Gastroesophageal sphincter (tissue), 4 donors: Measurements from ENCODE around the gene ATP6V1D. TPM values are rescaled to one million over a fixed set of nuclear protein-coding genes. Genes with fewer than 3 reads are reported as not detected.

Source experiments
- ATAC-seq: fragments of 150-250 bp; one replicate; pipeline ENCODE4 v1.9.1; 2016; ENCODE audit warnings: mild to moderate bottlenecking, moderate library complexity
- H3K27ac ChIP-seq, 4 donors: fragments of 200-600 bp; sonication (generic) in 3 of 4; 1 replicate in 3 of 4; 2 replicates in 1 of 4; pipeline ENCODE4 v1.5.1; 2016 to 2019
- H3K27me3 ChIP-seq: fragments of 200-600 bp; sonication (generic); one replicate; pipeline ENCODE4 v1.5.1; 2019
- H3K36me3 ChIP-seq, 2 donors: fragments of 200-600 bp; sonication (generic); one replicate each; pipeline ENCODE4 v1.5.1; 2019; ENCODE audit warnings: control low read depth in 1 of 2
- H3K4me1 ChIP-seq, 3 donors: fragments of 200-600 bp; sonication (generic); 1 replicate in 2 of 3; 2 replicates in 1 of 3; pipeline ENCODE4 v1.5.1; 2016 to 2019; ENCODE audit warnings: control low read depth in 2 of 3
- H3K4me3 ChIP-seq, 2 donors: fragments of 200-600 bp; sonication (generic); one replicate each; pipeline ENCODE4 v1.5.1; 2019; ENCODE audit warnings: mild to moderate bottlenecking in 1 of 2, moderate library complexity in 1 of 2
- H3K9me3 ChIP-seq, 3 donors: fragments of 200-600 bp; sonication (generic); one replicate each; pipeline ENCODE4 v1.5.1; 2017 to 2019; ENCODE audit warnings: control low read depth in 2 of 3
- CTCF ChIP-seq, 4 experiments: fragments of 200-600 bp in 2 of 4; fragments of 450-650 bp in 2 of 4; sonication (generic) in 1 of 4; IDR thresholded peaks; one replicate each; pipeline ENCODE4 v1.5.1; 2017 to 2019; ENCODE audit warnings: antibody characterized with exemption in 4 of 4, mild to moderate bottlenecking in 2 of 4, moderate library complexity in 2 of 4
- EP300 ChIP-seq: sonication (generic); formaldehyde crosslinking; IDR thresholded peaks from one replicate; pipeline ENCODE4 v1.6.1; 2017; ENCODE audit warnings: antibody characterized with exemption, mild to moderate bottlenecking
- POLR2A ChIP-seq, 2 donors: fragments of 450-650 bp; IDR thresholded peaks; one replicate each; pipeline ENCODE4 v1.6.1; 2017; ENCODE audit warnings: antibody characterized with exemption in 2 of 2, mild to moderate bottlenecking in 2 of 2, moderate library complexity in 1 of 2
- POLR2AphosphoS5 ChIP-seq: sonication (generic); formaldehyde crosslinking; IDR thresholded peaks from one replicate; pipeline ENCODE4 v1.6.1; 2017; ENCODE audit warnings: antibody characterized with exemption
- WGBS, 2 donors: methylation state at CpG; one replicate each; pipeline ENCODE4 v1.1.5; 2018; ENCODE audit warnings: low coverage in 1 of 2; 5-methylcytosine and 5-hydroxymethylcytosine counted together
- total RNA-seq, 4 donors: library from RNA; depleted of rRNA; stranded (reverse); fragments of >200 nt; gene quantifications; one replicate each; pipeline ENCODE4 v1.1.0, GENCODE V29; 2016

Gene ATP6V1D
- total RNA-seq, 4 donors from 2014 or later, result 71.1 to 142 (median 94.3) TPM

GRCh38 chr14:67387195-67387594 lies 27.6 kb upstream of the ATP6V1D start:
- Histone ChIP-seq H3K27me3 (no peaks in the 10 kb centered on the region), H3K4me3 (no peak overlapping the region), H3K9me3 (no peaks in the 10 kb centered on the region), H3K4me1 (peaks cover 0 to 18% (median 7%) of the 10 kb centered on the region in 3 donors), H3K27ac (peak overlapping the region in 1 of 4 donors; percentile 2), H3K36me3 (peaks cover 12 to 31% of the 10 kb centered on the region in 2 donors)
- ATAC-seq, result no peak
- no peak for TF ChIP-seq CTCF (IDR thresholded peaks at IDR 0.05)
- no peak for TF ChIP-seq EP300
- TF ChIP-seq POLR2AphosphoS5, result no peak
- no peak for TF ChIP-seq POLR2A (IDR thresholded peaks at IDR 0.05)
- WGBS, 2 donors, result 40 to 70% methylated on average over 1 to 2 of the region's 2 CpGs

GRCh38 chr14:67385618-67386017 lies 26.0 kb upstream of the ATP6V1D start:
- TF ChIP-seq POLR2AphosphoS5, result no peak
- TF ChIP-seq EP300, result no peak
- TF ChIP-seq CTCF (IDR thresholded peaks at IDR 0.05), result no peak
- no peak for TF ChIP-seq POLR2A (IDR thresholded peaks at IDR 0.05)

GRCh38 chr14:67385120-67385519 lies 25.5 kb upstream of the ATP6V1D start:
- H3K36me3 ChIP-seq, result peaks cover 17 to 52% of the 10 kb centered on the region in 2 donors
- no peaks in the 10 kb centered on the region for H3K27me3 ChIP-seq
- TF ChIP-seq CTCF (IDR thresholded peaks at IDR 0.05), result no peak
- H3K4me1 ChIP-seq, result peaks cover 0 to 18% (median 7%) of the 10 kb centered on the region in 3 donors
- WGBS, 2 donors, result 45 to 54% methylated on average over 1 to 2 of the region's 2 CpGs
- H3K27ac ChIP-seq, result no peak overlapping the region
- no peak for ATAC-seq
- H3K9me3 ChIP-seq, result no peaks in the 10 kb centered on the region
- H3K4me3 ChIP-seq, result no peak overlapping the region

More at GRCh38 chr14:67385618-67386017, 26.0 kb upstream of the ATP6V1D start:
- Histone ChIP-seq H3K9me3 (no peaks in the 10 kb centered on the region), H3K4me3 (no peak overlapping the region), H3K27ac (no peak overlapping the region), H3K36me3 (peaks cover 17 to 47% of the 10 kb centered on the region in 2 donors), H3K27me3 (no peaks in the 10 kb centered on the region), H3K4me1 (peaks cover 0 to 18% (median 7%) of the 10 kb centered on the region in 3 donors)
- 75 to 81% methylated on average over 1 to 2 of the region's 2 CpGs for WGBS, 2 donors
- no peak for ATAC-seq

- TF ChIP-seq EP300, result no peak
- no peak for TF ChIP-seq POLR2AphosphoS5
- no peak for TF ChIP-seq CTCF (IDR thresholded peaks at IDR 0.05)
- no peak for TF ChIP-seq POLR2A (IDR thresholded peaks at IDR 0.05)
- ATAC-seq, result no peak
- H3K27me3 ChIP-seq, result no peaks in the 10 kb centered on the region
- no peak overlapping the region for H3K4me3 ChIP-seq
- H3K27ac ChIP-seq, result no peak overlapping the region
- peaks cover 15 to 97% of the 10 kb centered on the region in 2 donors for H3K36me3 ChIP-seq
- H3K4me1 ChIP-seq, result no peaks in the 10 kb centered on the region
- H3K9me3 ChIP-seq, result no peaks in the 10 kb centered on the region
Measured at GRCh38 chr14:67377916-67378315, 18.3 kb upstream of the ATP6V1D start.

GRCh38 chr14:67373347-67373746 lies 13.7 kb upstream of the ATP6V1D start:
- ATAC-seq, result no peak

More at GRCh38 chr14:67373347-67373746, 13.7 kb upstream of the ATP6V1D start:
- Histone ChIP-seq H3K27me3 (no peaks in the 10 kb centered on the region), H3K36me3 (peaks cover 8 to 97% of the 10 kb centered on the region in 2 donors), H3K9me3 (no peaks in the 10 kb centered on the region), H3K27ac (no peak overlapping the region), H3K4me1 (peaks cover 0 to 4% (median 0%) of the 10 kb centered on the region in 3 donors), H3K4me3 (no peak overlapping the region)
- WGBS, 2 donors, result 60 to 83% methylated on average over 2 of the region's 2 CpGs
- TF ChIP-seq CTCF (IDR thresholded peaks at IDR 0.05) (no peak), POLR2AphosphoS5 (no peak), EP300 (no peak), POLR2A (IDR thresholded peaks at IDR 0.05) (no peak)
